HG03520 (cell line): Measurements from ENCODE around the gene FNDC3A.
"Not testable (repeated sequence)": the region's sequence is repeated elsewhere in the genome, so short reads cannot be mapped to it uniquely, and the experiment has no call there.

Source experiments
- ATAC-seq: cut with Tn5 transposase; IDR thresholded peaks from one replicate; pipeline ENCODE4 v1.9.1; 2021; ENCODE audit warnings: mild to moderate bottlenecking, moderate library complexity; ENCODE audit not compliant: unreplicated experiment

The FNDC3A gene

GRCh38 chr13:48975101-48975855 lies 434 bp upstream of the FNDC3A start:
- ATAC-seq: peak; percentile 17

- peak; percentile 6 for ATAC-seq
Observed at GRCh38 chr13:48976576-48977285, 1.0 kb downstream of the FNDC3A start.

GRCh38 chr13:48977286-48977625 lies 1.5 kb downstream of the FNDC3A start:
- no peak for ATAC-seq

GRCh38 chr13:48977973-48978372 lies 2.3 kb downstream of the FNDC3A start:
- no peak for ATAC-seq

GRCh38 chr13:48978942-48979601 lies 3.4 kb downstream of the FNDC3A start:
- no peak for ATAC-seq

GRCh38 chr13:48979892-48980291 lies 4.2 kb downstream of the FNDC3A start:
- peak; percentile 43 for ATAC-seq

GRCh38 chr13:48983331-48983730 lies 7.6 kb downstream of the FNDC3A start:
- no peak for ATAC-seq

GRCh38 chr13:48985756-48986155 lies 10.0 kb downstream of the FNDC3A start:
- no peak for ATAC-seq

- ATAC-seq: no peak
Observed at GRCh38 chr13:48990900-48991299, 15.2 kb downstream of the FNDC3A start.

GRCh38 chr13:48993150-48993549 lies 17.4 kb downstream of the FNDC3A start:
- ATAC-seq: no peak

GRCh38 chr13:48994706-48995105 lies 19.0 kb downstream of the FNDC3A start:
- ATAC-seq: no peak

- ATAC-seq: no peak
Observed at GRCh38 chr13:48998641-48999292, 23.1 kb downstream of the FNDC3A start.

GRCh38 chr13:49000247-49000646 lies 24.5 kb downstream of the FNDC3A start:
- no peak for ATAC-seq

GRCh38 chr13:49018986-49019635 lies 43.4 kb downstream of the FNDC3A start:
- not testable (repeated sequence) for ATAC-seq

GRCh38 chr13:49020328-49020727 lies 44.6 kb downstream of the FNDC3A start:
- no peak for ATAC-seq

GRCh38 chr13:49020940-49021553 lies 45.3 kb downstream of the FNDC3A start:
- no peak for ATAC-seq

- ATAC-seq: no peak
Observed at GRCh38 chr13:49021953-49022352, 46.2 kb downstream of the FNDC3A start.

- no peak for ATAC-seq
Observed at GRCh38 chr13:49022472-49023144, 46.9 kb downstream of the FNDC3A start.

GRCh38 chr13:49023431-49023830 lies 47.7 kb downstream of the FNDC3A start:
- no peak for ATAC-seq

- ATAC-seq: no peak
Observed at GRCh38 chr13:49026851-49027250, 51.1 kb downstream of the FNDC3A start.
